Fibroblast of villous mesenchyme (primary cell): ENCODE data around the gene STXBP3. TPM values are rescaled to one million over a fixed set of nuclear protein-coding genes. Genes with fewer than 3 reads are reported as not detected.
"Not testable (repeated sequence)": the region's sequence is repeated elsewhere in the genome, so short reads cannot be mapped to it uniquely, and the experiment has no call there.

ENCODE experiments used
- DNase-seq: peaks from one replicate; pipeline ENCODE4 v3.0.0-alpha.2; 2010; ENCODE audit warnings: low read depth
- H3K4me3 ChIP-seq: 2 replicates; pipeline ENCODE4 v1.5.1; 2011; ENCODE audit warnings: low read depth, mild to moderate bottlenecking, low read length
- total RNA-seq: library from RNA; depleted of rRNA; stranded (reverse); fragments of >200 nt; gene quantifications from 2 replicates; pipeline ENCODE4 v1.2.3, GENCODE V29; 2012
- TF ChIP-seq, protein P1 (sequence below): IDR thresholded peaks from 2 replicates; pipeline ENCODE4 v1.5.1; 2012; ENCODE audit warnings: low read depth, mild to moderate bottlenecking, low read length; ENCODE audit not compliant: insufficient read depth

Gene STXBP3, protein sequence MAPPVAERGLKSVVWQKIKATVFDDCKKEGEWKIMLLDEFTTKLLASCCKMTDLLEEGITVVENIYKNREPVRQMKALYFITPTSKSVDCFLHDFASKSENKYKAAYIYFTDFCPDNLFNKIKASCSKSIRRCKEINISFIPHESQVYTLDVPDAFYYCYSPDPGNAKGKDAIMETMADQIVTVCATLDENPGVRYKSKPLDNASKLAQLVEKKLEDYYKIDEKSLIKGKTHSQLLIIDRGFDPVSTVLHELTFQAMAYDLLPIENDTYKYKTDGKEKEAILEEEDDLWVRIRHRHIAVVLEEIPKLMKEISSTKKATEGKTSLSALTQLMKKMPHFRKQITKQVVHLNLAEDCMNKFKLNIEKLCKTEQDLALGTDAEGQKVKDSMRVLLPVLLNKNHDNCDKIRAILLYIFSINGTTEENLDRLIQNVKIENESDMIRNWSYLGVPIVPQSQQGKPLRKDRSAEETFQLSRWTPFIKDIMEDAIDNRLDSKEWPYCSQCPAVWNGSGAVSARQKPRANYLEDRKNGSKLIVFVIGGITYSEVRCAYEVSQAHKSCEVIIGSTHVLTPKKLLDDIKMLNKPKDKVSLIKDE
- 39.9 and 79.5 TPM in 2 replicates for total RNA-seq

GRCh38 chr1:108746382-108747170 is at the start of gene STXBP3:
TSS of gene STXBP3 (plus strand) at chr1:108746674. CDS start at chr1:108746738, 64 bp downstream.
- H3K4me3 ChIP-seq: peak within 1 kb of the TSS; percentile 86
- TF ChIP-seq, protein P1, sequence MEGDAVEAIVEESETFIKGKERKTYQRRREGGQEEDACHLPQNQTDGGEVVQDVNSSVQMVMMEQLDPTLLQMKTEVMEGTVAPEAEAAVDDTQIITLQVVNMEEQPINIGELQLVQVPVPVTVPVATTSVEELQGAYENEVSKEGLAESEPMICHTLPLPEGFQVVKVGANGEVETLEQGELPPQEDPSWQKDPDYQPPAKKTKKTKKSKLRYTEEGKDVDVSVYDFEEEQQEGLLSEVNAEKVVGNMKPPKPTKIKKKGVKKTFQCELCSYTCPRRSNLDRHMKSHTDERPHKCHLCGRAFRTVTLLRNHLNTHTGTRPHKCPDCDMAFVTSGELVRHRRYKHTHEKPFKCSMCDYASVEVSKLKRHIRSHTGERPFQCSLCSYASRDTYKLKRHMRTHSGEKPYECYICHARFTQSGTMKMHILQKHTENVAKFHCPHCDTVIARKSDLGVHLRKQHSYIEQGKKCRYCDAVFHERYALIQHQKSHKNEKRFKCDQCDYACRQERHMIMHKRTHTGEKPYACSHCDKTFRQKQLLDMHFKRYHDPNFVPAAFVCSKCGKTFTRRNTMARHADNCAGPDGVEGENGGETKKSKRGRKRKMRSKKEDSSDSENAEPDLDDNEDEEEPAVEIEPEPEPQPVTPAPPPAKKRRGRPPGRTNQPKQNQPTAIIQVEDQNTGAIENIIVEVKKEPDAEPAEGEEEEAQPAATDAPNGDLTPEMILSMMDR: peak; percentile 91
- DNase-seq: peak; percentile 99

GRCh38 chr1:108699375-108700332 is 46.8 kb upstream of the STXBP3 start:
- DNase-seq: no peak
- no peak overlapping the region for H3K4me3 ChIP-seq

GRCh38 chr1:108701176-108701849 is 45.2 kb upstream of the STXBP3 start:
- no peak overlapping the region for H3K4me3 ChIP-seq
- DNase-seq: no peak
- TF ChIP-seq, protein P1: no peak

More at GRCh38 chr1:108699375-108700332, 46.8 kb upstream of the STXBP3 start:
- TF ChIP-seq, protein P1: no peak

- not testable (repeated sequence) for H3K4me3 ChIP-seq, DNase-seq
These were observed 44.4 kb upstream of the STXBP3 start for GRCh38 chr1:108702109-108702508.

DNA sequence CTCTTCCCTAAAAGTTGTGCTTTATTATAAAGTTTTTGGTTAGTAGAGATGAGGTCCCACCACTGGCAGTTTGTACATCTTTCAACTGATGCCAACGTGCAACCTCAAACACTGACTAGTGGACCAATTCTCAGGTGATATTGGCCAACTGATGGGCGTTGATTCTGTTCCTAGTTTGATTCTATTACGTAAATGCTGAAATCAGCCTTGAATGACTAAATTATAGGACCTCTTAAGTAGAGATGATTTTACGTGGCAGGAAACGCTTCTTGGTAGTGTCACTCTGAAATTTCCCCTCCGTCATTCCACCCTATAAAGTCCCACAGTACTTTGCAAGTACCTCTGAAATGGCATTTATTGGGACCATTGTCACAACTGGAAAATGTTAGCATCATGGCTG is 42.5 kb upstream of the STXBP3 start:
- no peak overlapping the region for H3K4me3 ChIP-seq
- DNase-seq: peak; percentile 35
- TF ChIP-seq, protein P1: no peak

DNA sequence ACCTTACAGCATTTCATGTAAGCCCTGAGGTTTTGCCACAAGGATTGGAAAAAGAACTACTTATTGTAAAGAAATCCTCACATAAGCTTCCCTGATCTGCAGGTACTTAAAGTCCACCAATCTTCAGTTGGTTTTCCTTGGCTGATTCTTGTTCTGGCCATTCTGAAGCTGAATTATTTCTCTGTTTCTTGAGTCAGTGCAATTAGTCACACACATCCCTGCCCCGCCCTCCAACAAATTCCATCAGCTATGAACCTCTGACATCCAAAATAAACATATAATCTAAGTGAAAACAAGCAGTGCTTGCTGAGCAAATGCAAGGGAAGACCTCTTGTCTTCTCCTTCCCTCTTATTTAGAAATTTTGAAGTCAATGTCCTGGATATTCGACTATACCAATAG is 42.0 kb upstream of the STXBP3 start:
- TF ChIP-seq, protein P1: no peak
- DNase-seq: peak; percentile 77
- no peak overlapping the region for H3K4me3 ChIP-seq
